ENCODE results near the gene CNOT4. TPM values are rescaled to one million over a fixed set of nuclear protein-coding genes. Genes with fewer than 3 reads are reported as not detected.
"Not testable (repeated sequence)": the region's sequence is repeated elsewhere in the genome, so short reads cannot be mapped to it uniquely, and the experiment has no call there.

The CNOT4 gene
- total RNA-seq, 1 donor from 2014 or later = 26.3 TPM

DNA sequence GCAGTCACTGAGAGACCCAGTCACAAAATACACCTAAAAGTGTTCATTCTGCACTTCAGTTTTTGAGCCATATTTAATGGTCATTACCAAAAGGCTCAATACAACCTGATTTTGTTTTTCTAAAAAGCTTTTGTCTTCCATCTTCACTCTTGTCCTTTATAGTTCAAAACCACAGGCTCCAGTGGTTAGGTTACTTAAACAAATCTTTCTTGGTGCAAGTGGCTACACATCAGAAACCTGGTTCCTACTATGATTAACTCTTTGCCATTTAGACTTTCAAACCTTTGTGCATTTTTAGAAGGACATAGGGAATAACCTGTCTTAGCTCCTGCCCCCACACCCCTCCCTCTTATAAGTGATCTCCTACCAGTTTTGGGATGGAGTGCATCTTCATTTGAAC, 140.5 kb downstream of the CNOT4 start:
- no peak overlapping the region for H3K4me3 Mint-ChIP-seq
- H3K27ac Mint-ChIP-seq = no peak overlapping the region
- H3K27me3 Mint-ChIP-seq = no peaks in the 10 kb centered on the region

GRCh38 chr7:135368416-135369186, 141.3 kb downstream of the CNOT4 start:
- no peaks in the 10 kb centered on the region for H3K27me3 Mint-ChIP-seq
- intact Hi-C loops (cut with micrococcal nuclease) = no loop called here
- no peaks in the 10 kb centered on the region for H3K9me3 Mint-ChIP-seq

More for the DNA sequence above, 140.5 kb downstream of the CNOT4 start:
- no peak for DNase-seq
- Mint-ChIP-seq H3K4me1 (peaks cover 2% of the 10 kb centered on the region), H3K36me3 (ENCODE audit: low read depth) (peaks cover 5% of the 10 kb centered on the region), H3K9me3 (no peaks in the 10 kb centered on the region)
- intact Hi-C loops (cut with micrococcal nuclease) = no loop called here

DNA sequence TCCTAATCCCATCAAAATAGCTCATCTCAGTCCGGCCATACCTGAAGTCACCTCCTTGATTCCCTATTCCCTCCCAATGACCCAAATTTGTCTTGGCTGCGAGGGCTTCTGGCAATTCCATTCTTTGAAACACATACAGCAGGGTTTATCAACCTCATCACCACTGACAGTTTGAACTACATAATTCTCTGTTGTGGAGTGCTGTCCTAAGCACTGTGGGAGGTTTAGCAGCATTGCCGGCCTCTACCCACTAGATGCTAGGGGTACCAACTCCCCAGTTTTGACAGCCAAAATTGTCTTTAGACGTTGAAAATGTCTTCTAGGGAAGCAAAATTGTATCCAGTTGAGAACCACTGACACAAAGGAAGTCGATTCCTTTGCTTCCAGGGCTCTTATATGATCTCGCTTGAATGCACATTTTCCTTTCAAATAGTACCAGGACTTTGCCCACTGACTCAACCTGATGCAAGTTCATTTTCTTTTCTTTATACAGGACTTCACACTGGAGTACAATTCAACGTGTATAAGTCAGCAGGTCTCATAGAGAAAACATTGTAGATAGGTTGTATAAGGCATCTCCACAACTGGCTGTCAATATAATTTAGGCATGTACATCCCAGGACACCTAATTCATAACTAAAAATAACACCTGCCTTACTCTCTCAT, 142.9 kb downstream of the CNOT4 start:
- no peak overlapping the region for H3K4me3 Mint-ChIP-seq
- peaks cover 13% of the 10 kb centered on the region for H3K36me3 Mint-ChIP-seq (ENCODE audit: low read depth)
- no peak overlapping the region for H3K27ac Mint-ChIP-seq
- peaks cover 2% of the 10 kb centered on the region for H3K4me1 Mint-ChIP-seq
- DNase-seq = no peak
- intact Hi-C loops (cut with micrococcal nuclease) = no loop called here
- H3K9me3 Mint-ChIP-seq = no peaks in the 10 kb centered on the region
- H3K27me3 Mint-ChIP-seq = no peaks in the 10 kb centered on the region

More at GRCh38 chr7:135368416-135369186, 141.3 kb downstream of the CNOT4 start:
- Mint-ChIP-seq H3K27ac (no peak overlapping the region), H3K36me3 (ENCODE audit: low read depth) (peaks cover 5% of the 10 kb centered on the region), H3K4me1 (peaks cover 2% of the 10 kb centered on the region), H3K4me3 (no peak overlapping the region)
- DNase-seq = no peak

GRCh38 chr7:135365721-135366120, 144.2 kb downstream of the CNOT4 start:
- H3K27ac Mint-ChIP-seq = no peak overlapping the region
- no peak for DNase-seq
- H3K4me1 Mint-ChIP-seq = peaks cover 2% of the 10 kb centered on the region
- peaks cover 11% of the 10 kb centered on the region for H3K36me3 Mint-ChIP-seq (ENCODE audit: low read depth)
- no peak overlapping the region for H3K4me3 Mint-ChIP-seq
- intact Hi-C loops (cut with micrococcal nuclease) = no loop called here
- H3K9me3 Mint-ChIP-seq = no peaks in the 10 kb centered on the region
- H3K27me3 Mint-ChIP-seq = no peaks in the 10 kb centered on the region

DNA sequence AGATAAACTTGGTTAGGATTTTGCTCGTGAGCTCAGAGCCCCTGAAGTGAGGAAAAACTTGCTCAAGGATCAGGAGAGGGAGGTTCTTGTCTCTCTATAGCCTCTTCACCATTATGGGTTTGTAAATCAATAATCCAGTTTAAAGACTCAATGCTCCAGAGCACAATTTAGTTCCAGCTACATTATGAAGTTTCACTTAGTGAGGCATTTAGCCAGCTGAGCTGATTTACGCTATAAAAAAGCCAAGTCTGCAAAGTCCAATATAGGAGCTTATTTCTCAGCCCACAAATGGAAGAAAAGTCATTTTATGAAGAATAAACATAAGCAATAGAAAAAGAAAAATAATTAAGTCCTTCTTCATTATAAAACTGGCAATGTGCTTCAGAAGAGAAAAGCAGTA, 145.7 kb downstream of the CNOT4 start:
- Mint-ChIP-seq H3K27ac (no peak overlapping the region), H3K36me3 (ENCODE audit: low read depth) (peaks cover 11% of the 10 kb centered on the region), H3K4me3 (no peak overlapping the region), H3K9me3 (no peaks in the 10 kb centered on the region), H3K4me1 (no peaks in the 10 kb centered on the region), H3K27me3 (no peaks in the 10 kb centered on the region)
- DNase-seq = no peak
- intact Hi-C loops (cut with micrococcal nuclease) = no loop called here

DNA sequence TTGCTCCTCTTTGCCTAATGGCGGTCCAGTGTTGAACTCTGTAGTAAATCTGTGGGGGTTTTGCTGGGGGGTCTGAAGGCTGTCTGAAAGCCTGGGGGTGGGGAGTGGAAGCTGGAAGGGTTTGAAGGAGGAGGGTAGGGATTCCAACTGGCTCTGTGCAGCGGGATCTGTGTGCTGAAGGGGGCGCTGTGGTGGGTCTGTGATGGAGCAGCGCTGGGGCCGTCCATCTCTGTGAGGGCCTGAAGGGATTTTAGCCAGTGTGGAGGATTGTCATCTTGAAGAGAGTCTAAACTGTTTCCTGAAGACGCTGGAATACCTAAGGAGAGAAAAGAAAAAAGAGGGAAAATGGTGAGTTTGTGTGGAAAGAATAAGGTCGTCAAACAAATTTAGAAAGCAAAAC, 147.0 kb downstream of the CNOT4 start:
- no peaks in the 10 kb centered on the region for H3K27me3 Mint-ChIP-seq
- no peaks in the 10 kb centered on the region for H3K9me3 Mint-ChIP-seq
- intact Hi-C loops (cut with micrococcal nuclease) = no loop called here
- no peaks in the 10 kb centered on the region for H3K4me1 Mint-ChIP-seq
- H3K36me3 Mint-ChIP-seq (ENCODE audit: low read depth) = peaks cover 11% of the 10 kb centered on the region
- H3K27ac Mint-ChIP-seq = no peak overlapping the region
- H3K4me3 Mint-ChIP-seq = no peak overlapping the region
- no peak for DNase-seq

GRCh38 chr7:135361788-135362187, 148.1 kb downstream of the CNOT4 start:
- Mint-ChIP-seq H3K27ac (no peak overlapping the region), H3K4me3 (no peak overlapping the region), H3K27me3 (no peaks in the 10 kb centered on the region), H3K9me3 (peaks cover 6% of the 10 kb centered on the region), H3K4me1 (peaks cover 5% of the 10 kb centered on the region), H3K36me3 (ENCODE audit: low read depth) (peaks cover 11% of the 10 kb centered on the region)
- intact Hi-C loops (cut with micrococcal nuclease) = no loop called here
- no peak for DNase-seq

DNA sequence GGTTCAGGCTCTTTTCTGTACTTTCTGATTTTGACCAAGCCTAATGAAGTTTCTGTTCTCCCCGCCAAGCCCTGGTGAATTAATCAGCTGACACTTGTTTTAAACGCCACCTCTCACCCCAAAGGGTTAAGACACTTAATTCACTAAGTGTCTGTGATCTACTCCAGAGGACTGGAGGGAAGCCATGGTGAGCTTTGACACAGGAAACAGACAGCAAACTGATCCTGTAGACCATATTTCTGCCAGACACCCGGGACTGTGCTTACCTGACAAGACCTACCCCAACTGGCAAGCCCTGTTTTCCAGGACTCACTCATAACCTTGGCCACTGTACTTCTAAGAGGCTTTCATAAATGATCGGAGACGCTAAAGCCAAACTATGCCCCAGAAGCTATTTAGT, 150.3 kb downstream of the CNOT4 start:
- no peak overlapping the region for H3K4me3 Mint-ChIP-seq
- H3K27me3 Mint-ChIP-seq = peaks cover 2% of the 10 kb centered on the region
- peaks cover 10% of the 10 kb centered on the region for H3K36me3 Mint-ChIP-seq (ENCODE audit: low read depth)
- intact Hi-C loops (cut with micrococcal nuclease) = no loop called here
- H3K9me3 Mint-ChIP-seq = peaks cover 6% of the 10 kb centered on the region
- no peak for DNase-seq
- peaks cover 5% of the 10 kb centered on the region for H3K4me1 Mint-ChIP-seq
- no peak overlapping the region for H3K27ac Mint-ChIP-seq

DNA sequence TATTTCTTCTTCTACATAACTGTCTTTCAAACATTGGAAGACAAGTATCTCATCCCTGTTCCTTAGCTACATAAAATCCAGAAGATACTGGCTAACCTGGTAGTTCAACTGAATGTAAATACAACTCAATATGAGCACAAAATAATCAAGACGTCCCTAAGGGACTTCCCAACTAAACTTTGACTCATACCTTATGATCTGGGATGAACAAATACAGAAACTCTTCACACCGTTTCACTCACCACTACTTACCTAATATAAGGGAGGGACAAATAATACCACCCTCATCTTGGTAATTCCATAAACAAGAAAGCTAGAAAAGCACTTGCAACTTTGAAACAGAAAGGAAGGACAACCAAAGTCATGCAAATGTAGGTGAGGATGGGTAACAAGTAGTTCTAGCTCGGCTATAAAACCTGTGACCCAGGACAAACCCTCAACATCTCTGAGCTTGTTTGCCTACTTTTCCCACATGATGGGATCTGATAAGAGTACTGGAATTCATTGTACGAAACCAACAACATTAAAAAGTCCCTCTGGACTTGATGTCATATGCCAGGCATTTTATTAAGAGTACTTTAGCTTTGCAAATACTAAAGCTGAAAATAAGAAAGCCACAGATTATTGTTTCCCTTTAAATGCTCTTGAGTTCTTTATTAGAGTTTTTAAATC, 154.4 kb downstream of the CNOT4 start:
- H3K4me1 Mint-ChIP-seq = peaks cover 5% of the 10 kb centered on the region
- H3K27me3 Mint-ChIP-seq = peaks cover 3% of the 10 kb centered on the region
- H3K36me3 Mint-ChIP-seq (ENCODE audit: low read depth) = no peaks in the 10 kb centered on the region
- no peak for DNase-seq
- H3K27ac Mint-ChIP-seq = no peak overlapping the region
- H3K9me3 Mint-ChIP-seq = peaks cover 6% of the 10 kb centered on the region
- no peak overlapping the region for H3K4me3 Mint-ChIP-seq
- intact Hi-C loops (cut with micrococcal nuclease) = no loop called here

- DNase-seq = no peak
- H3K27ac Mint-ChIP-seq = no peak overlapping the region
- H3K4me3 Mint-ChIP-seq = no peak overlapping the region
- peaks cover 5% of the 10 kb centered on the region for H3K4me1 Mint-ChIP-seq
- H3K9me3 Mint-ChIP-seq = peaks cover 6% of the 10 kb centered on the region
- no peaks in the 10 kb centered on the region for H3K36me3 Mint-ChIP-seq (ENCODE audit: low read depth)
- intact Hi-C loops (cut with micrococcal nuclease) = no loop called here
- H3K27me3 Mint-ChIP-seq = peaks cover 3% of the 10 kb centered on the region
Measured at GRCh38 chr7:135353832-135354231, 156.1 kb downstream of the CNOT4 start.

- DNase-seq = no peak
- Mint-ChIP-seq H3K27ac (no peak overlapping the region), H3K36me3 (ENCODE audit: low read depth) (no peaks in the 10 kb centered on the region), H3K9me3 (peaks cover 2% of the 10 kb centered on the region), H3K4me3 (no peak overlapping the region), H3K4me1 (peaks cover 2% of the 10 kb centered on the region), H3K27me3 (peaks cover 3% of the 10 kb centered on the region)
- intact Hi-C loops (cut with micrococcal nuclease) = no loop called here
Measured at GRCh38 chr7:135352285-135352684, 157.6 kb downstream of the CNOT4 start.

GRCh38 chr7:135351070-135351469, 158.8 kb downstream of the CNOT4 start:
- DNase-seq; H3K4me1 Mint-ChIP-seq; H3K9me3 Mint-ChIP-seq; H3K36me3 Mint-ChIP-seq (ENCODE audit: low read depth); H3K27ac Mint-ChIP-seq; intact Hi-C loops (cut with micrococcal nuclease); H3K27me3 Mint-ChIP-seq; H3K4me3 Mint-ChIP-seq: not testable (repeated sequence)

GRCh38 chr7:135349746-135350145, 160.2 kb downstream of the CNOT4 start:
- Mint-ChIP-seq H3K27ac (no peak overlapping the region), H3K27me3 (peaks cover 2% of the 10 kb centered on the region), H3K4me1 (no peaks in the 10 kb centered on the region), H3K36me3 (ENCODE audit: low read depth) (no peaks in the 10 kb centered on the region), H3K4me3 (no peak overlapping the region), H3K9me3 (no peaks in the 10 kb centered on the region)
- intact Hi-C loops (cut with micrococcal nuclease) = no loop called here
- no peak for DNase-seq

DNA sequence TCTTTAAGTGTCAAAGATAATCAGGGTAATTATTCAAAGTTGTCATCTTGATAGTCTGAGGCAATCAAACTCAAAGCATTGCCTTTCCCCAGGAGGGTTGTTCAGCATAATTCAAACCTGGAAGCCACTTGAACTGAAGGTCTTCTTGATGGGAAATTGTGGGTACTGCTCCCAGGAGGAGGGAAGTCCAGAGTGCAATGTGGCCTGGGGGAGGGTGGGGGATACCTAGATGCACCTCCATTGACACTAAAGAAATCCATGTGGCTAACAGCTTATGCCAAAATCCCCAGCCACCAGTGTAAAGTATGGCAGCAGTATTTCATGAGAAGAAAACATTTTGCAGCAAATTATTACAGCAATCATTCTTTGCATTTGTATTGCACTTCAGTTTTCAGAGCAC, 161.4 kb downstream of the CNOT4 start:
- peaks cover 2% of the 10 kb centered on the region for H3K27me3 Mint-ChIP-seq
- no peak overlapping the region for H3K4me3 Mint-ChIP-seq
- H3K9me3 Mint-ChIP-seq = no peaks in the 10 kb centered on the region
- no peak overlapping the region for H3K27ac Mint-ChIP-seq
- intact Hi-C loops (cut with micrococcal nuclease) = no loop called here
- DNase-seq = no peak
- H3K36me3 Mint-ChIP-seq (ENCODE audit: low read depth) = no peaks in the 10 kb centered on the region
- no peaks in the 10 kb centered on the region for H3K4me1 Mint-ChIP-seq

Data from activated CD4-positive, alpha-beta T cell treated with anti-CD3 and anti-CD28 coated beads, Interleukin-2, amount 10 ng/mL, durations not matched to agents 24 days and 14 days (primary cell).